Vagina (tissue), 2 donors: ENCODE measurements around the gene NCOR2. TPM values are rescaled to one million over a fixed set of nuclear protein-coding genes. Genes with fewer than 3 reads are reported as not detected.

Source experiments
- DNase-seq, 2 donors: peaks; one replicate each; pipeline ENCODE4 v3.0.0-alpha.2; 2017; ENCODE audit errors: extremely low spot score in 2 of 2
- H3K27ac ChIP-seq: fragments of 200-600 bp; sonication (generic); one replicate; pipeline ENCODE4 v1.5.1; 2019
- H3K27me3 ChIP-seq: fragments of 200-600 bp; sonication (generic); one replicate; pipeline ENCODE4 v1.5.1; 2019
- H3K36me3 ChIP-seq, 2 donors: fragments of 200-600 bp; sonication (generic); one replicate each; pipeline ENCODE4 v1.5.1; 2017 to 2019
- H3K4me1 ChIP-seq: fragments of 200-600 bp; sonication (generic); one replicate; pipeline ENCODE4 v1.5.1; 2019
- H3K4me3 ChIP-seq, 2 donors: fragments of 200-600 bp; sonication (generic); 1 replicate in 1 of 2; 2 replicates in 1 of 2; pipeline ENCODE4 v1.5.1; 2016 to 2019
- H3K9me3 ChIP-seq: fragments of 200-600 bp; sonication (generic); one replicate; pipeline ENCODE4 v1.5.1; 2019
- POLR2A ChIP-seq, 2 donors: fragments of 450-650 bp; IDR thresholded peaks; one replicate each; pipeline ENCODE4 v1.6.1; 2017; ENCODE audit warnings: antibody characterized with exemption in 2 of 2, mild to moderate bottlenecking in 2 of 2, moderate library complexity in 2 of 2
- POLR2AphosphoS5 ChIP-seq, 2 donors: sonication (generic); formaldehyde crosslinking; IDR thresholded peaks; one replicate each; pipeline ENCODE4 v1.9.0; 2017; ENCODE audit warnings: antibody characterized with exemption in 2 of 2, mild to moderate bottlenecking in 2 of 2, low read depth in 1 of 2; ENCODE audit not compliant: insufficient read depth in 1 of 2
- intact Hi-C: fragments of 100-400 bp; cut with DNase I; formaldehyde crosslinking; loops from one replicate; pipeline ENCODE4 v1.15.1; 2023
- total RNA-seq: library from RNA; depleted of rRNA; stranded (reverse); fragments of >200 nt; gene quantifications from one replicate; pipeline ENCODE4 v1.2.3, GENCODE V29; 2016
- TF ChIP-seq, protein P1 (sequence below), 3 experiments: fragments of 450-650 bp in 2 of 3; fragments of 200-600 bp in 1 of 3; sonication (generic) in 1 of 3; IDR thresholded peaks; one replicate each; pipeline ENCODE4 v1.5.1; 2017 to 2019; ENCODE audit warnings: antibody characterized with exemption in 3 of 3, mild to moderate bottlenecking in 2 of 3, moderate library complexity in 2 of 3

Gene NCOR2
- total RNA-seq, 1 donor from 2014 or later = 120 TPM

DNA sequence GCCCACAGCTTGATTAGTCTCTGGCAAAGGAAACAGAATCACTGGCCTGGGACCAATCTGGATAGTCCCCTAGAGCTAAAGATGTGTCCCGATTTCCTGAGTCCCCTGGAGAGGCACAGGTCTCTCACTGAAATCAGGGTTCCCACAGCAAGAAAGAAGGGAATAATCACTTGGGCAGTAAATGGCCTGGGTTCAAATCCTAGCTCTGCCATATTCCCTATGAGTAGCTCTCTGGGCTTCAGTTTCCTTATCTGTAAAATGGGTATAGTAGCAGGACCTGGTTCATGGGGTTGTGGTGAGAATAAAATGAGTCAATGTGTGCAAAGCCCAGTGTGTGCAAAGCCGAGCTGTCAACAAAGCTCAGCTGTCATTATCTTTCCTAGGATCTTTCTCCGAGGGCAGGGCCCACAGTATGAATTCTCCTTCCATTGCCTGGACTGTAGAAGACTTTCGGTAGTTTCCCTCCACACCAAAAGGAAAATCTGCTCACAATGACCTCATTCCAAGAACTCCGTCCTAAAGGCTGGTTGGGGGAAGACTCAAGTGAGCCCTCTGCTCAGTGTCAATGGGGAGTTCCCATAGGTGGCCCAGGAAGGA lies 12.6 kb upstream of the NCOR2 start:
- intact Hi-C loops = no loop called here
- no peaks in the 10 kb centered on the region for H3K9me3 ChIP-seq
- H3K4me1 ChIP-seq = no peaks in the 10 kb centered on the region
- no peak overlapping the region for H3K27ac ChIP-seq
- H3K4me3 ChIP-seq = no peak overlapping the region
- H3K36me3 ChIP-seq = no peaks in the 10 kb centered on the region
- no peaks in the 10 kb centered on the region for H3K27me3 ChIP-seq
- no peak for DNase-seq
- TF ChIP-seq POLR2AphosphoS5 (IDR thresholded peaks at IDR 0.05; ENCODE audit: insufficient read depth in 1 of 2, low read depth in 1 of 2) = no peak
- TF ChIP-seq, protein P1, sequence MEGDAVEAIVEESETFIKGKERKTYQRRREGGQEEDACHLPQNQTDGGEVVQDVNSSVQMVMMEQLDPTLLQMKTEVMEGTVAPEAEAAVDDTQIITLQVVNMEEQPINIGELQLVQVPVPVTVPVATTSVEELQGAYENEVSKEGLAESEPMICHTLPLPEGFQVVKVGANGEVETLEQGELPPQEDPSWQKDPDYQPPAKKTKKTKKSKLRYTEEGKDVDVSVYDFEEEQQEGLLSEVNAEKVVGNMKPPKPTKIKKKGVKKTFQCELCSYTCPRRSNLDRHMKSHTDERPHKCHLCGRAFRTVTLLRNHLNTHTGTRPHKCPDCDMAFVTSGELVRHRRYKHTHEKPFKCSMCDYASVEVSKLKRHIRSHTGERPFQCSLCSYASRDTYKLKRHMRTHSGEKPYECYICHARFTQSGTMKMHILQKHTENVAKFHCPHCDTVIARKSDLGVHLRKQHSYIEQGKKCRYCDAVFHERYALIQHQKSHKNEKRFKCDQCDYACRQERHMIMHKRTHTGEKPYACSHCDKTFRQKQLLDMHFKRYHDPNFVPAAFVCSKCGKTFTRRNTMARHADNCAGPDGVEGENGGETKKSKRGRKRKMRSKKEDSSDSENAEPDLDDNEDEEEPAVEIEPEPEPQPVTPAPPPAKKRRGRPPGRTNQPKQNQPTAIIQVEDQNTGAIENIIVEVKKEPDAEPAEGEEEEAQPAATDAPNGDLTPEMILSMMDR (IDR thresholded peaks at IDR 0.05) = no peak
- TF ChIP-seq POLR2A (IDR thresholded peaks at IDR 0.05) = no peak

DNA sequence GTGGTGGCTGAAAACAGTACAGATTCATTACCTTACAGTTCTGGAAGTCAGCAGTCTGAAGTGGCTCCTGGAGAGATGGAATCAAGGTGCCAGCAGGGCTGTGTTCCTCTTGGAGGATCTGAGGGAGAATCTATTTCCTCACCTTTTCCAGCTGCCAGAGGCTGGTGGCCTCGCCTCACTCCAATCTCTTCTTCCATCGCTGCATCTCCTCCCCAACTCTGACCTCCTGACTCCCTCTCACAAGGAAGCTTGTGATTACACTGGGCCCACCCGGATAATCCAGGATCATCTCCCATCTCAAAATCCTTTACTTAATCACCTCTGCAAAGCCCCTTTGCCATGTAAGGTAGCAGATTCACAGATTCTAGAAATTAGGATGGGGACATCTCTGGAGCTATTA lies 11.4 kb upstream of the NCOR2 start:
- TF ChIP-seq POLR2AphosphoS5 (IDR thresholded peaks at IDR 0.05; ENCODE audit: insufficient read depth in 1 of 2, low read depth in 1 of 2) (no peak), POLR2A (IDR thresholded peaks at IDR 0.05) (no peak)
- TF ChIP-seq, protein P1 (IDR thresholded peaks at IDR 0.05) = no peak
- no peaks in the 10 kb centered on the region for H3K4me1 ChIP-seq
- intact Hi-C loops = no loop called here

DNA sequence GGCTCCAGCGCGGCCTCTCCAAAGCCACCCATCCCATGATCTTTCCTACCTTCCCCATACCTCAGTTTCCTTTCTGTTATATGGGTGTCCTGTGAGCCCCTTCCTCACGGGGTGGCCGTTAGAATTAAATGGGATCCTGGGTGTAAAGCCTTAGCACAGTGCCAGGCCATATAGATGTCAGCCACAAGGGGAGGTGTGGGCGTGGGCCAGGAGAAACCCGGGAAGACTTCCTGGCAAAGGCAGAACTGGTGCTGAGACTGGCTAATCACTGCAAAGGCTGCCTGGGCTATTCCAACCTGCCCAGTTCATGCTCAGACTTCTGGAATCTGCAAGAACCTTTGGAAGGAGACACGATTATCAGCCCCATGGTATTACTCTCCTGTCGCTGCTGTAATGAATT lies 11.0 kb upstream of the NCOR2 start:
- intact Hi-C loops = no loop called here
- DNase-seq = no peak
- no peaks in the 10 kb centered on the region for H3K27me3 ChIP-seq
- TF ChIP-seq POLR2A (IDR thresholded peaks at IDR 0.05) = no peak
- TF ChIP-seq, protein P1 (IDR thresholded peaks at IDR 0.05) = no peak
- no peak for TF ChIP-seq POLR2AphosphoS5 (IDR thresholded peaks at IDR 0.05; ENCODE audit: insufficient read depth in 1 of 2, low read depth in 1 of 2)
- H3K4me1 ChIP-seq = no peaks in the 10 kb centered on the region
- no peaks in the 10 kb centered on the region for H3K36me3 ChIP-seq
- no peak overlapping the region for H3K27ac ChIP-seq
- no peak overlapping the region for H3K4me3 ChIP-seq
- H3K9me3 ChIP-seq = no peaks in the 10 kb centered on the region

More for the DNA sequence above, 11.4 kb upstream of the NCOR2 start:
- no peaks in the 10 kb centered on the region for H3K36me3 ChIP-seq
- no peak for DNase-seq
- H3K9me3 ChIP-seq = no peaks in the 10 kb centered on the region
- no peak overlapping the region for H3K4me3 ChIP-seq
- H3K27me3 ChIP-seq = no peaks in the 10 kb centered on the region
- H3K27ac ChIP-seq = no peak overlapping the region

DNA sequence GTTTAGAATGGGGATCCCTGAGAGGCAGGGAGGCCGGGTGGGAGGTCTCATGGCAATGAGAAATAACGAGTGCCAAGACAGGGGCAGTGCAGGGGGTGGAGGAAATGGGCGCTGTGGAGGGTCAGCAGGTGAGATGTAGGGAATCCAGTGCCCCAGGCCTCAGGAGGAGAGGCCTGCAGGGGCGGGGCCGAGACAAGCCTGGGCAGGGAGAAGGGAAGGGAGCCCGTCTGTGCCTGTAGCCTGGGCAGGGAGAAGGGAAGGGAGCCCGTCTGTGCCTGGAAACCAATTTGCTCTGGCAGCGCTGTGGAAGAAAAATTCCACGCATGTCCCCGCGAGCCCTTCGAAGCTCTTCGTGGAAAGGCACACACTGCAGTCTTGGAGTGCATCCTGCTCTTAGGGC lies 10.6 kb upstream of the NCOR2 start:
- intact Hi-C loops = no loop called here

DNA sequence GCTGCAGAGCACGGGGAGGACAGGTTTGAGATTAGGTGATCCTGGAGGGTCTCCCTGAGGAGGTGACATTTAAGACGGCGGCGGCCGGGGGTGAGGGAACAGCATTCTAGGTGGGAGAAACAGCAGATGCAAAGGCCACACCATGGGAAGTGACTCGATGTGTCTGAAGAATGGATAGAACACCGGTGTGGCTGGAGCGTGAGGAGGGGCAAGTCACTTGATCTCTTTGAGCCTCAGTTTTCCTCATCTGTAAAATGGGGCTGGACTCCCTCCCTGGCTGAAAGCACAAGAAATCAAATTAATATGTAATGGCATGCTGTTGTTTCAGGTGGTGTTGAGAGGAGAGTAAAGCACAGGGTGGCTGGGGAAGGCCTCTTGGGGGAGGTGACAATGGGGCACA lies 10.0 kb upstream of the NCOR2 start:
- intact Hi-C loops = no loop called here
- no peak for DNase-seq
- H3K4me3 ChIP-seq = no peak overlapping the region
- no peaks in the 10 kb centered on the region for H3K4me1 ChIP-seq
- H3K36me3 ChIP-seq = no peaks in the 10 kb centered on the region
- no peaks in the 10 kb centered on the region for H3K9me3 ChIP-seq
- TF ChIP-seq, protein P1 (IDR thresholded peaks at IDR 0.05) = no peak
- TF ChIP-seq POLR2A (IDR thresholded peaks at IDR 0.05) (no peak), POLR2AphosphoS5 (IDR thresholded peaks at IDR 0.05; ENCODE audit: insufficient read depth in 1 of 2, low read depth in 1 of 2) (no peak)
- H3K27ac ChIP-seq = no peak overlapping the region
- no peaks in the 10 kb centered on the region for H3K27me3 ChIP-seq

More for the DNA sequence above, 10.6 kb upstream of the NCOR2 start:
- Histone ChIP-seq H3K4me3 (no peak overlapping the region), H3K36me3 (no peaks in the 10 kb centered on the region), H3K4me1 (no peaks in the 10 kb centered on the region), H3K27ac (no peak overlapping the region), H3K27me3 (no peaks in the 10 kb centered on the region), H3K9me3 (no peaks in the 10 kb centered on the region)
- TF ChIP-seq POLR2A (IDR thresholded peaks at IDR 0.05) (no peak), POLR2AphosphoS5 (IDR thresholded peaks at IDR 0.05; ENCODE audit: insufficient read depth in 1 of 2, low read depth in 1 of 2) (no peak)
- TF ChIP-seq, protein P1 (IDR thresholded peaks at IDR 0.05) = no peak
- DNase-seq = peak in 1 of 2 donors; percentile 80
